ENCODE data around the gene CEP57L1.
"Not testable (repeated sequence)": the region's sequence is repeated elsewhere in the genome, so short reads cannot be mapped to it uniquely, and the experiment has no call there.

DNA sequence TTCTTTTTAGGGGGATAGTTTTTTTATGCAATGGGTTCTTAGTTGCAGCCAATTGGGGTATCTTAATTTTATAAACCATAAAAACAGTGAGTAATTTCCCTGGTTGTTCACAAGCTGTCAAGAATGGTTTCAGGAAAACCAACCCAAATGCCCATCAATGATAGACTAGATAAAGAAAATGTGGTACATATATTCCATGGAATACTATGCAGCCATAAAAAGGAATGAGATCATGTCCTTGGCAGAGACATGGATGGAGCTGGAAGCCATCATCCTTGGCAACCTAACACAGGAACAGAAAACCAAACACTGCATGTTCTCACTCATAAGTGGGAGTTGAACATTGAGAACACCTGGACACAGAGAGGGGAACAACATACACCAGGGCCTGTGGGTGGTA is 46.8 kb downstream of the CEP57L1 start:
- TF ChIP-seq POLR2A (IDR thresholded peaks at IDR 0.05), result not testable (repeated sequence)
- TF ChIP-seq, protein P1, sequence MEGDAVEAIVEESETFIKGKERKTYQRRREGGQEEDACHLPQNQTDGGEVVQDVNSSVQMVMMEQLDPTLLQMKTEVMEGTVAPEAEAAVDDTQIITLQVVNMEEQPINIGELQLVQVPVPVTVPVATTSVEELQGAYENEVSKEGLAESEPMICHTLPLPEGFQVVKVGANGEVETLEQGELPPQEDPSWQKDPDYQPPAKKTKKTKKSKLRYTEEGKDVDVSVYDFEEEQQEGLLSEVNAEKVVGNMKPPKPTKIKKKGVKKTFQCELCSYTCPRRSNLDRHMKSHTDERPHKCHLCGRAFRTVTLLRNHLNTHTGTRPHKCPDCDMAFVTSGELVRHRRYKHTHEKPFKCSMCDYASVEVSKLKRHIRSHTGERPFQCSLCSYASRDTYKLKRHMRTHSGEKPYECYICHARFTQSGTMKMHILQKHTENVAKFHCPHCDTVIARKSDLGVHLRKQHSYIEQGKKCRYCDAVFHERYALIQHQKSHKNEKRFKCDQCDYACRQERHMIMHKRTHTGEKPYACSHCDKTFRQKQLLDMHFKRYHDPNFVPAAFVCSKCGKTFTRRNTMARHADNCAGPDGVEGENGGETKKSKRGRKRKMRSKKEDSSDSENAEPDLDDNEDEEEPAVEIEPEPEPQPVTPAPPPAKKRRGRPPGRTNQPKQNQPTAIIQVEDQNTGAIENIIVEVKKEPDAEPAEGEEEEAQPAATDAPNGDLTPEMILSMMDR (IDR thresholded peaks at IDR 0.05), result not testable (repeated sequence)
